Endodermal cell (in vitro differentiated cells): ENCODE data around the gene TCF20. TPM values are rescaled to one million over a fixed set of nuclear protein-coding genes. Genes with fewer than 3 reads are reported as not detected.

Source experiments
- DNase-seq: peaks from one replicate; pipeline ENCODE4 v3.0.0-alpha.2; 2017
- H3K27ac ChIP-seq: 2 replicates; pipeline ENCODE4 v1.5.1; 2013; ENCODE audit warnings: mild to moderate bottlenecking, low read depth, low read length, moderate library complexity
- H3K27me3 ChIP-seq: 2 replicates; pipeline ENCODE4 v1.6.1; 2013; ENCODE audit warnings: mild to moderate bottlenecking, low read length, moderate library complexity; ENCODE audit not compliant: insufficient read depth, control insufficient read depth, poor library complexity, severe bottlenecking
- H3K36me3 ChIP-seq: 2 replicates; pipeline ENCODE4 v1.7.0; 2013; ENCODE audit warnings: mild to moderate bottlenecking, low read length, moderate library complexity; ENCODE audit not compliant: control insufficient read depth, insufficient read depth
- H3K4me1 ChIP-seq: one replicate; pipeline ENCODE4 v1.7.0; 2013; ENCODE audit warnings: low read length; ENCODE audit not compliant: control insufficient read depth, insufficient read depth
- H3K4me3 ChIP-seq: 2 replicates; pipeline ENCODE4 v1.5.1; 2013; ENCODE audit warnings: mild to moderate bottlenecking, low read length, moderate library complexity
- H3K9ac ChIP-seq: 2 replicates; pipeline ENCODE4 v1.6.1; 2013; ENCODE audit warnings: mild to moderate bottlenecking, low read length, moderate library complexity; ENCODE audit not compliant: poor library complexity, severe bottlenecking; ENCODE audit errors: extremely low read depth
- H3K9me3 ChIP-seq: 2 replicates; pipeline ENCODE4 v1.6.1; 2013; ENCODE audit warnings: mild to moderate bottlenecking, low read length, moderate library complexity; ENCODE audit not compliant: control insufficient read depth
- H3K27ac Mint-ChIP-seq: 2 replicates; pipeline ENCODE4 v1.8.0; 2020; ENCODE audit warnings: mixed read lengths
- H3K27me3 Mint-ChIP-seq: 2 replicates; pipeline ENCODE4 v1.8.0; 2021; ENCODE audit warnings: mild to moderate bottlenecking, mixed read lengths; ENCODE audit not compliant: insufficient read depth
- H3K36me3 Mint-ChIP-seq: 2 replicates; pipeline ENCODE4 v1.8.0; 2020; ENCODE audit warnings: low read depth, mixed read lengths
- H3K4me1 Mint-ChIP-seq: 2 replicates; pipeline ENCODE4 v1.8.0; 2020; ENCODE audit warnings: mixed read lengths
- H3K4me3 Mint-ChIP-seq: 2 replicates; pipeline ENCODE4 v1.8.0; 2020; ENCODE audit warnings: mild to moderate bottlenecking, moderate library complexity, mixed read lengths
- H3K9me3 Mint-ChIP-seq: 2 replicates; pipeline ENCODE4 v1.8.0; 2020; ENCODE audit warnings: mild to moderate bottlenecking, mixed read lengths
- WGBS, 2 experiments: methylation state at CpG; one replicate each; pipeline versions ENCODE4 v1.1.5 to v1.1.7; 2013; ENCODE audit warnings: missing lambda C conversion rate in 2 of 2, mixed read lengths in 1 of 2; ENCODE audit not compliant: insufficient coverage in 1 of 2, insufficient read length in 1 of 2; 5-methylcytosine and 5-hydroxymethylcytosine counted together
- total RNA-seq, 2 donors: library from RNA; stranded (reverse); fragmentation: NEBNext Ultra II Directional in 1 of 2; extraction: Animal tissue kit (Norgen Biotek cat#: 25700) in 1 of 2; gene quantifications; 2 replicates in 1 of 2; 3 replicates in 1 of 2; pipeline ENCODE4 v1.2.1, GENCODE V29; 2021
- TF ChIP-seq, protein P1 (sequence below): fragments of 200-600 bp; sonication (generic); conservative IDR thresholded peaks from 2 replicates; pipeline ENCODE4 v1.5.0; 2021; ENCODE audit warnings: antibody characterized with exemption, mild to moderate bottlenecking

TCF20 gene
- total RNA-seq, 2 donors from 2014 or later, result 113 to 134 TPM

DNA sequence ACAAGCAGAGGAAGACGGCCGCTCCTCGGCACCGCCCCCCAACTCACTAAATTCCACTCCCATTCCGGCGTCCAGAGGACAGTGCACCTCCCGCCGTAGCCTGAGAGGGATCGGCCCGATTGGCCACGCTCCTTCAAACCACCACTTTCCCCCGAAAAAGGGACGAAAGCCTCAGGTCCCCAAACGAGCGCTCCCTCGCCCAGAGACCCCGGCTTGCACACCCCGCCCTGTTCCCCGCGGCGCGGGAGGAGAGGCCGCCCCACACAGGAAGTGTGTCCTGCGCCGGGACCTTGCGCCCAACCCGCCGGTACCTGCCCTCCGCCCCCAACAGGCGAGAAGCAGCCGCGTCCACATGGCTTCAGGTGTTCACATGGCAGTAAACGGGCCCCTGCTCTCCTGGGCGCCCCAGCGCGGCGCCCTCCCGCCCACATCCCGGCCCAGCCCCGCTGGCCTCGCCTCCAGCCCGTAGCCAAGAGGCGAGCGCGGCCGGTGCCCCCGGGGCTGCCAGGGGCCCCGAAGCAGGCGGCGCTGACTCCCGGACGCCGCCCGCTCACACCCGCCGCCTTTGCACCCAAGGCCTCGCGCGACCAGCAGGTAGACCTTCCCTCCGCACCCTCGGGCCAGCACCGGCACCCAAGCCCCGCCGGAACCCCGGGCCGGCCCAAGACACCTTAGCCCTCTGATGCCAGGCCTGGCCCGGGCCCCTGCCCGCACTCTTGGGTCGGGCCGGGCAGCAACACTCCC is 849 bp downstream of the TCF20 start:
- Mint-ChIP-seq H3K4me1 (peaks cover 41% of the 10 kb centered on the region), H3K27me3 (no peaks in the 10 kb centered on the region), H3K9me3 (no peaks in the 10 kb centered on the region), H3K36me3 (peaks cover 11% of the 10 kb centered on the region), H3K4me3 (peak overlapping the region; percentile 88), H3K27ac (peak overlapping the region; percentile 88)
- Histone ChIP-seq H3K4me3 (peak overlapping the region; percentile 98), H3K36me3 (peaks cover 13% of the 10 kb centered on the region), H3K27ac (peak overlapping the region; percentile 21), H3K4me1 (peaks cover 18% of the 10 kb centered on the region), H3K27me3 (no peaks in the 10 kb centered on the region), H3K9me3 (no peaks in the 10 kb centered on the region), H3K9ac (peak overlapping the region; percentile 70)
- WGBS, 2 experiments, result 0% methylated on average over 13 to 70 of the region's 70 CpGs
- TF ChIP-seq, protein P1, sequence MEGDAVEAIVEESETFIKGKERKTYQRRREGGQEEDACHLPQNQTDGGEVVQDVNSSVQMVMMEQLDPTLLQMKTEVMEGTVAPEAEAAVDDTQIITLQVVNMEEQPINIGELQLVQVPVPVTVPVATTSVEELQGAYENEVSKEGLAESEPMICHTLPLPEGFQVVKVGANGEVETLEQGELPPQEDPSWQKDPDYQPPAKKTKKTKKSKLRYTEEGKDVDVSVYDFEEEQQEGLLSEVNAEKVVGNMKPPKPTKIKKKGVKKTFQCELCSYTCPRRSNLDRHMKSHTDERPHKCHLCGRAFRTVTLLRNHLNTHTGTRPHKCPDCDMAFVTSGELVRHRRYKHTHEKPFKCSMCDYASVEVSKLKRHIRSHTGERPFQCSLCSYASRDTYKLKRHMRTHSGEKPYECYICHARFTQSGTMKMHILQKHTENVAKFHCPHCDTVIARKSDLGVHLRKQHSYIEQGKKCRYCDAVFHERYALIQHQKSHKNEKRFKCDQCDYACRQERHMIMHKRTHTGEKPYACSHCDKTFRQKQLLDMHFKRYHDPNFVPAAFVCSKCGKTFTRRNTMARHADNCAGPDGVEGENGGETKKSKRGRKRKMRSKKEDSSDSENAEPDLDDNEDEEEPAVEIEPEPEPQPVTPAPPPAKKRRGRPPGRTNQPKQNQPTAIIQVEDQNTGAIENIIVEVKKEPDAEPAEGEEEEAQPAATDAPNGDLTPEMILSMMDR, result peak; percentile 57
- DNase-seq, result peak; percentile 92

DNA sequence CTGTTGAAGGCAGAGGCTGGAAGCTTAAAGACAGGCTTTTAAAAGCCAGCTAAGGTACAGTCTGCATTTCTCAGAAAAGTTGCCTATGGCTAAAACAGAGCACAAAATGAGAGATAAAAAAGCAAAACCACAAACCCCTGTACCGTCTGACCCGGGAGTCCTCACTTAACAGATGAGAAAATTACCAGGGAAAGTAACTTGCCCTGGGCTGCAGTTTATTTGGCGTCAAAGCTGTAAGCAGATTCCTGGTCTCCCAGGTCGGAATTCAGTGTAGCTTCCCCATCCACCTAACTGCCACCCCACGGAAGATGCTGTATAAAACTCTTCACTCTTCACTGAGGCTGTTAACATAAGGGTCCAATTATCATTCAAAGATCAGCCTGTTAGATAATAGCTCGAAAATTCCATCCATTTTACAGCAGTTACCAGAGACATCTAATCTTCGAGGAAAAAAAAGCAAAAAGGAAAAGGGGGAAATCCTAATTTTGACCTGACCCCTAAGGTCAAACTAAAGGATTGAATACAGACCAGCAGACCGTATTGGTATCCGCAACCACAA is 1.5 kb downstream of the TCF20 start:
- peak overlapping the region; percentile 88 for H3K4me3 Mint-ChIP-seq
- H3K4me3 ChIP-seq, result peak overlapping the region; percentile 98
- 0 to 12% methylated on average over 1 to 9 of the region's 9 CpGs for WGBS, 2 experiments
- H3K9me3 ChIP-seq, result no peaks in the 10 kb centered on the region
- H3K27me3 Mint-ChIP-seq, result no peaks in the 10 kb centered on the region
- H3K27me3 ChIP-seq, result no peaks in the 10 kb centered on the region
- peaks cover 16% of the 10 kb centered on the region for H3K4me1 ChIP-seq
- TF ChIP-seq, protein P1, result no peak
- H3K27ac Mint-ChIP-seq, result peak overlapping the region; percentile 88
- H3K9ac ChIP-seq, result peak overlapping the region; percentile 70
- DNase-seq, result no peak
- peaks cover 11% of the 10 kb centered on the region for H3K36me3 Mint-ChIP-seq
- H3K36me3 ChIP-seq, result peaks cover 13% of the 10 kb centered on the region
- peaks cover 40% of the 10 kb centered on the region for H3K4me1 Mint-ChIP-seq
- H3K9me3 Mint-ChIP-seq, result no peaks in the 10 kb centered on the region
- no peak overlapping the region for H3K27ac ChIP-seq

DNA sequence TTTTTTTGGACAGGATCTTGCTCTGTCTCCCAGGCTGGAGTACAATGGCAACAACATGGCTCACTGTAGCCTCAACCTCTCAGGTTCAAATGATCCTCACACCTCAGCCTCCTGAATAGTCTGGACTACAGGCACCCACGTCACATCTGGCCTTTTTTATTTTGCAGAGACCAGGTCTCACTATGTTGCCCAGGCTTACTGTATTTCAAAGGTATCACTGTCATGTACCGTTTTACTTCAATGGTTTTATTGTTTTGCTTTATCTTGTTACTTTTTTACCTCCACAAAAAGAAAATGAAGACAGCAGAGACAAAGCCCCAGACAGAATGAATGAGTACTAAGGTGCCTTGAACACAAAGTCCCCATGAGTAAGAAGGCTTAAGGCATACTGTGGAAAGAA is 5.1 kb downstream of the TCF20 start:
- no peak overlapping the region for H3K27ac Mint-ChIP-seq
- H3K36me3 Mint-ChIP-seq, result peaks cover 9% of the 10 kb centered on the region
- Histone ChIP-seq H3K27me3 (no peaks in the 10 kb centered on the region), H3K4me1 (peaks cover 13% of the 10 kb centered on the region), H3K9me3 (no peaks in the 10 kb centered on the region), H3K27ac (no peak overlapping the region), H3K4me3 (no peak overlapping the region), H3K9ac (no peak overlapping the region), H3K36me3 (peaks cover 13% of the 10 kb centered on the region)
- DNase-seq, result no peak
- WGBS, 2 experiments, result 83 to 86% methylated on average over 2 of the region's 2 CpGs
- TF ChIP-seq, protein P1, result no peak
- H3K27me3 Mint-ChIP-seq, result peaks cover 3% of the 10 kb centered on the region
- H3K4me3 Mint-ChIP-seq, result no peak overlapping the region
- no peaks in the 10 kb centered on the region for H3K9me3 Mint-ChIP-seq
- peaks cover 38% of the 10 kb centered on the region for H3K4me1 Mint-ChIP-seq
